NCI-H446 treated with DMSO at 0.1 percent for 48 hours (cell line): Measurements from ENCODE around the gene TSEN54.

Experiments used
- DNase-seq: peaks from one replicate; lab custom pipeline; 2025; lab: John Stamatoyannopoulos, UW

TSEN54 gene

DNA sequence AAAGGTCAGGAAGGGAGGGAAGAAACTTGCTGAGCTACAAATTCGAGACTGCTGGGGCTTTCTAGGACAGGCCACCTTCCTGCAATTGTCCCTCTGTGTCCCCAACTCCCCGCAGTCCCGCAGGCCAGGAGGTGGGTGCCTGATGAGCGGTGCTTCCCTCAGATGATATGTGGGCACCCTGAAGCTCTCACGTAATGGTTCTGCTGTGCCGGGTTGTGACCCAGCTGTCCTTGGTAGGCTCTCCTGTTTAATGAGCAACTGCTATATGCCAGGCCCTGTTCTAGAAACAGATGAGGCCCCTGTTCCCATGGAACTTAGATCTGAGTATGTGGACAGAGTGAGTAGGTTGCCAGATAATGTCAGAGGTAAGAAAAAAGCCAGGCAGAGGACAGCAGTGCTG is 49.3 kb downstream of the TSEN54 start:
- DNase-seq = no peak

DNA sequence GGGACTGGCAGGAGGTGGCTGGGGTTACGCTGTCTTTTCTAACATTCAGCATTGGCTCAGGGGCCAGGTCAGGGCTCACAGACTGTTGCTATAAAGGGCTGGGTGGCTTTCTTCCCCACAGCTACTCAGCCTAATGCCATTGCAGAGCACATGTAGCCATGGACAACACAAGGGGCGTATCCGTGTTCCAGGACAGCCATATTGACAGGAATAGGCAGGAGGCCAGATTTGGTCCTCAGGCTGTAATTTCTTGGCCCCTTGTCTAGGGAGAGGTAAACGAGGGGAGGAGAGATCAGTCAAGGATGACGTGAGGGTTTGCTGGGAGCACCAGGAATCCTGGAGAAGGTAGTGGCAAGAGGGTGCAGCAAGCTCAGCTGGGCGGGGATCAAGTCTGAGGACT is 50.1 kb downstream of the TSEN54 start:
- no peak for DNase-seq

DNA sequence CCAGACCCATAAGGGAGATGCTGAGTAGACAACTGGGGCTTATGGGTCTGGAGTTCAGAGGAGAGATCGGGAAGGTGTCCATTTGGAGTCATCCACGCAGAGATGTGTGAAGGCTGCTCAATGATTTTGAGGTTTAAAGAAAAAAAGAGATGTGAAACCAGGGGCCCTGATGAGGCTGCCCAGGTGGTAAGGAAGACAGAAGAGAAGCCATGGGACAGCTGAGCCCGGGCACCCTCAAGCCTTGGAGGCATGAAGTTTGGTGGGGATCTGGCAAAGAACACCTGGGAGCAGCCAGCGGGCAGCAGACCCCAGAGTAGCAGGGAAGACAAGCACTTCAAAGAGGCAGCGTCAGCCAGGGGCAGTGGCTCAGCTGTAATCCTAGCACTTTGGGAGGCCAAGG is 50.5 kb downstream of the TSEN54 start:
- DNase-seq = no peak

DNA sequence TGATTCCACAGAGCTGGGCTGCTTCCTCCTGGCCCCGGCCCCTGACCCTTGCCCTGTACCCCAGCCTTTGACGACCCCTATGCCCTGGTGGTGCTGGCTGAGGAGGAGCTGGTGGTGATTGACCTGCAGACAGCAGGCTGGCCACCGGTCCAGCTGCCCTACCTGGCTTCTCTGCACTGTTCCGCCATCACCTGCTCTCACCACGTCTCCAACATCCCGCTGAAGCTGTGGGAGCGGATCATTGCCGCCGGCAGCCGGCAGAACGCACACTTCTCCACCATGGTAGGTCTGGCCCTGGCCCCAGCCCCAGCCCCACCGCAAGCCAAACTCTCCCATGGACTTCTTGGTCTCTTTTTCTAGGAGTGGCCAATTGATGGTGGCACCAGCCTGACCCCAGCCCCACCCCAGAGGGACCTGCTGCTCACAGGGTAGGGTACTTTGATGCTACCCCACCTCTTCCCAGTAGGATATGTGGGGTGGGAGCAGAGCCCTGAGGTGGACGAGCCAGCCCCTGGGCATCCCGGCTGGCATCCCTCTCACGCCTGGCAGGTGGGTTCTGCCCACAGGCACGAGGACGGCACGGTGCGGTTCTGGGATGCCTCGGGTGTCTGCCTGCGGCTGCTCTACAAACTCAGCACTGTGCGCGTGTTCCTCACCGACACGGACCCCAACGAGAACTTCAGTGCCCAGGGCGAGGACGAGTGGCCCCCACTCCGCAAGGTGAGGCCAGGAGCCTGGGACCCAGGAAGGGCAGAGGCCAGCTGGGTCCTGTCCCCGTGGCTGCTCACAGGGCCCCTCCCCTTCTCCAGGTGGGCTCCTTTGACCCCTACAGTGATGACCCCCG is 52.3 kb downstream of the TSEN54 start:
- no peak for DNase-seq

GRCh38 chr17:75570034-75570676 is 53.8 kb downstream of the TSEN54 start:
- no peak for DNase-seq

- no peak for DNase-seq
Measured at GRCh38 chr17:75570772-75571171, 54.4 kb downstream of the TSEN54 start.

DNA sequence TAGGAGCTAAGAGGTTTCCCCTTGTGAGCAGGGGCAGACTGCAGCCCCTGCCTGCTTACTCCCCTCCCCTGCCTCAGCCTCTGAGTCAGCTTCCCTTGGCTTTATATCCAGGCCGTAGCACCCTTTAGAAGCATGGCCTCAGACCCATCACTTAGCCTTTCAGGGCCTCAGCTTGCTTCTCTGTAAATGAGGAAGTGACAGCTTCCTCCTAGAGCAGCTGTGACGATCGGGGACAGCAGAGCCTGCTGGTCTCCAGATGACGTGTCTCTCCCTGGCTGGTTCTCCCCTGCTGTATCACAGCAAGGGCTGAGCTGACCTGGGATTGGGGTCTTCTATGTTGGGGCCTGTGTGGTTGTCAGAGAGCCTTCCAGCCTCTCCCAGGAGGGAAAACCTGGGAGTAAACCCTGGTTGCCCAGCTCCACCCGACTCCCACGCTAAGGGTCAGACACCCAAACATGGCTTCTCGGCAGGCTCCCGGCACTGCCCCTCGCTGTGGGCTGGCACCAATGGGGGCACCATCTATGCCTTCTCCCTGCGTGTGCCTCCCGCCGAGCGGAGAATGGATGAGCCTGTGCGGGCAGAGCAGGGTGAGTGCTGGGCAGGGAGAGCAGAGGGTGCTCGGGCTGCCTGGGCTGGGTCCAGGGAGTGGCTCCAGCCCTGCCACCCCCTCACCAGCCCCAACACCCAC is 55.0 kb downstream of the TSEN54 start:
- DNase-seq = no peak

- no peak for DNase-seq
Measured at GRCh38 chr17:75571885-75572215, 55.5 kb downstream of the TSEN54 start.

GRCh38 chr17:75572713-75573539 is 56.6 kb downstream of the TSEN54 start:
- no peak for DNase-seq

DNA sequence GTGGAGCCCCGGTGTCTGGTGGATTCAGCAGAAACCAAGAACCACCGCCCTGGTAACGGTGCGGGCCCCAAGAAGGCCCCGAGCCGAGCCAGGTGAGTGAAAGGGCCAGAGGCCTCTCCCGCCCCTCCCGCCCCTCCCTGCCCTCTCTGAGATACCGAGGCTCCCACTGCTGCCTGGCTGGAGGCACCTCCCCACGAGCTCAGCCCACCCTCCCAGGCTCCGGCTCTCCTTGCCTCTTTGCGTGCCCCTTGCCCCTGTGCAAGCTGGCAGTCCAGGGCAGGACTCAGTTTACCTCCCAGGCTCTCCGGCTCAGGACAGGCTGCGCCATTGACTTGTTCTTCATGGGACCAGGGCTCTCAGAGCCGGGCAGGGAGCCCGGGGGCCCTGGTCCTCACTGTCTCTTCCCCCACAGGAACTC is 57.2 kb downstream of the TSEN54 start:
- no peak for DNase-seq

DNA sequence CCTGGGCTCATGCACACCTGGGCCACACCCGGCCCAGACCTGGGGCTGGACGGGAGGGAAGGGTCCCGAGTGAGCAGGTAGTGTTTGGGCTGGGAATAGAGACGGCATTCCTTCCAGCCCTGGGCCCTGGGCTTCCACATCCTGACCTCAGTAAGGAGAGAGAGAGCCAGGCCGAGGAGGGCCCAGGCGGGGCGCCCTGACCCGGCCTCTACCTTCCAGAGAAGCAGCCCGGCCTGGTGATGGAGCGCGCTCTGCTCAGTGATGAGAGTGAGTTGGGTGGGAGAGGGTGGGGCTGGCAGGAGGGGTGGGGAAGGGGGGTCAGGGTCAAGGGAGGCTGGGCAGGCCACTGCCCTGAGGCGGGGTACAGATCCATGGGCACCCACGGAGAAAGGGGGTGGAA is 57.7 kb downstream of the TSEN54 start:
- DNase-seq = no peak
